Measurements from ENCODE around the gene HPGDS.

- TF ChIP-seq CTCF (IDR thresholded peaks at IDR 0.05 in 4 of 5, conservative IDR thresholded peaks at IDR 0.05 in 1 of 5) (no peak), POLR2A (IDR thresholded peaks at IDR 0.05) (no peak)
Measured at GRCh38 chr4:94375364-94375763, 32.7 kb upstream of the HPGDS start.
